Heart left ventricle (tissue), 16 donors: ENCODE measurements around the gene ASB18. TPM values are rescaled to one million over a fixed set of nuclear protein-coding genes. Genes with fewer than 3 reads are reported as not detected.

Source experiments
- ATAC-seq, 4 donors: fragments of 200-7000 bp; cut with Tn5 transposase; one replicate each; pipeline ENCODE4 v1.9.1; 2020 to 2022; ENCODE audit warnings: moderate library complexity in 4 of 4, mild to moderate bottlenecking in 3 of 4, moderate number of reproducible peaks in 1 of 4
- DNase-seq, 5 donors: peaks; one replicate each; pipeline ENCODE4 v3.0.0-alpha.2; 2020
- H3K27ac ChIP-seq, 12 donors: fragments of 200-600 bp; sonication (generic) in 4 of 12; one replicate each; pipeline versions ENCODE4 v1.5.0 to v1.8.0; 2016 to 2022; ENCODE audit warnings: mild to moderate bottlenecking in 2 of 12
- H3K27me3 ChIP-seq, 9 donors: fragments of 200-600 bp; sonication (generic) in 2 of 9; one replicate each; pipeline versions ENCODE4 v1.5.1 to v1.8.0; 2016 to 2022; ENCODE audit warnings: mild to moderate bottlenecking in 3 of 9
- H3K36me3 ChIP-seq, 9 donors: fragments of 200-600 bp; sonication (generic) in 2 of 9; one replicate each; pipeline versions ENCODE4 v1.5.0 to v1.8.0; 2018 to 2022; ENCODE audit warnings: mild to moderate bottlenecking in 2 of 9
- H3K4me1 ChIP-seq, 12 donors: fragments of 200-600 bp; sonication (generic) in 4 of 12; one replicate each; pipeline versions ENCODE4 v1.5.0 to v1.8.0; 2016 to 2022; ENCODE audit warnings: mild to moderate bottlenecking in 3 of 12
- H3K4me3 ChIP-seq, 12 donors: fragments of 200-600 bp; sonication (generic) in 4 of 12; one replicate each; pipeline versions ENCODE4 v1.5.0 to v1.8.0; 2017 to 2022; ENCODE audit warnings: mild to moderate bottlenecking in 9 of 12, moderate library complexity in 4 of 12
- H3K9me3 ChIP-seq, 12 donors: fragments of 200-600 bp; sonication (generic) in 4 of 12; one replicate each; pipeline versions ENCODE4 v1.5.0 to v1.8.0; 2016 to 2022; ENCODE audit warnings: mild to moderate bottlenecking in 1 of 12
- CTCF ChIP-seq, 12 donors: fragments of 200-600 bp; sonication (generic) in 4 of 12; IDR thresholded peaks; one replicate each; pipeline versions ENCODE4 v1.5.0 to v1.8.0; 2018 to 2022; ENCODE audit warnings: antibody characterized with exemption in 12 of 12, mild to moderate bottlenecking in 5 of 12
- POLR2A ChIP-seq, 2 donors: fragments of 450-650 bp; IDR thresholded peaks; one replicate each; pipeline ENCODE4 v1.6.1; 2017; ENCODE audit warnings: antibody characterized with exemption in 2 of 2, mild to moderate bottlenecking in 2 of 2, moderate library complexity in 2 of 2
- whole genome bisulfite sequencing, 4 donors: extraction: QIAGEN DNeasy Blood & Tissue Kit in 2 of 4; methylation state at CpG; one replicate each; pipeline versions ENCODE4 v1.1.5 to v1.1.7; 2013 to 2018; 5-methylcytosine and 5-hydroxymethylcytosine counted together
- intact Hi-C, 10 donors: fragments of 100-400 bp; cut with DNase I; formaldehyde crosslinking; loops; one replicate each; pipeline versions ENCODE4 v1.11.1 to v1.14.2; 2022
- polyA plus RNA-seq, 2 donors: library from polyadenylated mRNA; stranded (reverse); fragments of 200-250 nt; gene quantifications; one replicate each; pipeline ENCODE4 v1.2.3, GENCODE V29; 2013
- total RNA-seq, 9 donors: library from RNA; depleted of rRNA in 2 of 9; stranded (reverse); fragments of >200 nt in 2 of 9; fragmentation: NEBNext Ultra II Directional in 3 of 9; extraction: Animal tissue kit (Norgen Biotek cat#: 25700) in 3 of 9; gene quantifications; one replicate each; pipeline versions ENCODE4 v1.1.0 to v1.2.4, GENCODE V29; 2016 to 2023
- donor health status: ischemic (EF 13 %, LVEDD 7.1; RV severe dilation, severe dysfunction).
- donor health status: healthy with polysubstance abuse.
- donor health status: DM: no; HTN: yes; CAD: no.
- donor health status: DM: no; HTN: no; CAD: no.
- donor health status: ischemic (EF 25% LVEDD 6.9; RV normal size, moderate dysfunction).
- donor health status: ischemic (EF 25% LVEDD 5.7; RV mildly dilated, moderate dysfunction).
- donor health status: healthy.
- donor health status: DM: yes; HTN: yes; CAD: no.
- donor health status: ischemic (EF 35%, LVEDD 5.7; RV mildly dilated, moderate dysfunction).
- donor health status: nonischemic (EF 11% LVEDD 7.7; RV severe dilation, severe dysfunction).
- donor health status: DM: yes; HTN: yes; CAD: no.
- donor health status: PGD.
- donor health status: ischemic (EF 29% LVEDD 5.4; RV normal size, mild dysfunction).
- donor health status: nonischemic (EF 23%, LVEDD 6.1; RV moderate dilation, normal function).

Gene ASB18
- total and polyA plus RNA-seq, 11 donors, result 4.3 to 49.8 (median 14.1) TPM

GRCh38 chr2:236223675-236224074 lies 40.5 kb downstream of the ASB18 start:
- no peak overlapping the region for H3K27ac ChIP-seq
- intact Hi-C loops, result no loop called here
- 55 to 70% (median 67%) methylated on average over 2 of the region's 2 CpGs for WGBS, 4 donors

GRCh38 chr2:236221798-236222197 lies 42.4 kb downstream of the ASB18 start:
- TF ChIP-seq CTCF (IDR thresholded peaks at IDR 0.05), result no peak
- TF ChIP-seq POLR2A (IDR thresholded peaks at IDR 0.05), result no peak
- ATAC-seq (no peak), DNase-seq (no peak)
- intact Hi-C loops, result no loop called here
- 83 to 90% (median 84%) methylated on average over 8 of the region's 8 CpGs for WGBS, 4 donors
- H3K36me3 ChIP-seq, result no peaks in the 10 kb centered on the region
- peaks cover 0 to 4% (median 0%) of the 10 kb centered on the region in 12 donors for H3K4me1 ChIP-seq
- peaks cover 0 to 22% (median 0%) of the 10 kb centered on the region in 12 donors for H3K9me3 ChIP-seq
- no peak overlapping the region for H3K4me3 ChIP-seq
- no peaks in the 10 kb centered on the region for H3K27me3 ChIP-seq
- no peak overlapping the region for H3K27ac ChIP-seq

More at GRCh38 chr2:236223675-236224074, 40.5 kb downstream of the ASB18 start:
- ATAC-seq (no peak), DNase-seq (no peak)
- Histone ChIP-seq H3K4me3 (no peak overlapping the region), H3K36me3 (no peaks in the 10 kb centered on the region), H3K9me3 (peaks cover 0 to 29% (median 2%) of the 10 kb centered on the region in 12 donors), H3K27me3 (peaks cover 0 to 3% (median 0%) of the 10 kb centered on the region in 9 donors), H3K4me1 (no peaks in the 10 kb centered on the region)
- no peak for TF ChIP-seq POLR2A (IDR thresholded peaks at IDR 0.05)
- TF ChIP-seq CTCF (IDR thresholded peaks at IDR 0.05), result no peak

GRCh38 chr2:236219411-236219810 lies 44.8 kb downstream of the ASB18 start:
- H3K27ac ChIP-seq, result no peak overlapping the region
- no peaks in the 10 kb centered on the region for H3K36me3 ChIP-seq
- intact Hi-C loops, result no loop called here
- no peak overlapping the region for H3K4me3 ChIP-seq
- peaks cover 0 to 16% (median 0%) of the 10 kb centered on the region in 12 donors for H3K9me3 ChIP-seq
- WGBS, 4 donors, result 63 to 82% (median 77%) methylated on average over 3 of the region's 3 CpGs
- H3K27me3 ChIP-seq, result peaks cover 0 to 15% (median 0%) of the 10 kb centered on the region in 9 donors
- peaks cover 0 to 4% (median 0%) of the 10 kb centered on the region in 12 donors for H3K4me1 ChIP-seq
- no peak for DNase-seq
- no peak for ATAC-seq
- TF ChIP-seq POLR2A (IDR thresholded peaks at IDR 0.05) (no peak), CTCF (IDR thresholded peaks at IDR 0.05) (no peak)

- peaks cover 0 to 1% (median 0%) of the 10 kb centered on the region in 12 donors for H3K9me3 ChIP-seq
- H3K36me3 ChIP-seq, result no peaks in the 10 kb centered on the region
- intact Hi-C loops, result no loop called here
- ATAC-seq (no peak), DNase-seq (no peak)
- no peak overlapping the region for H3K27ac ChIP-seq
- TF ChIP-seq POLR2A (IDR thresholded peaks at IDR 0.05), result no peak
- TF ChIP-seq CTCF (IDR thresholded peaks at IDR 0.05), result no peak
- peaks cover 0 to 4% (median 0%) of the 10 kb centered on the region in 12 donors for H3K4me1 ChIP-seq
- H3K27me3 ChIP-seq, result peaks cover 0 to 26% (median 0%) of the 10 kb centered on the region in 9 donors
- 29 to 35% (median 33%) methylated on average over 4 of the region's 4 CpGs for WGBS, 4 donors
- H3K4me3 ChIP-seq, result no peak overlapping the region
Observed at GRCh38 chr2:236217926-236218325, 46.3 kb downstream of the ASB18 start.
